OCI-LY7 (cell line): ENCODE results near the gene CPZ. TPM values are rescaled to one million over a fixed set of nuclear protein-coding genes. Genes with fewer than 3 reads are reported as not detected.

Source experiments
- BruUV-seq: library from RNA; stranded (reverse); fragments of 400-500 nt; replicated peaks from 2 replicates; lab custom pipeline; 2021; lab: Mats Ljungman, UMichigan
- CTCF ChIA-PET: fragments of 300-600 bp; sonication (Branson Sonifier 250); formaldehyde crosslinking; loops from one replicate; lab custom pipeline; 2022; ENCODE audit warnings: antibody characterized with exemption; ENCODE audit not compliant: unreplicated experiment; lab: Charles Lee
- POLR2A ChIA-PET: fragments of 300-600 bp; sonication (Branson Sonifier 250); formaldehyde crosslinking; loops from one replicate; lab custom pipeline; 2022; ENCODE audit warnings: antibody characterized with exemption; lab: Charles Lee
- DNase-seq: peaks from one replicate; pipeline ENCODE4 v3.0.0-alpha.2; 2015; ENCODE audit warnings: low spot score
- H2AFZ ChIP-seq: fragments of 200-600 bp; sonication (generic), shearing (Covaris generic); 2 replicates; pipeline ENCODE4 v1.6.1; 2014; ENCODE audit warnings: mild to moderate bottlenecking, antibody characterized with exemption, low read length, moderate library complexity
- H3K27ac ChIP-seq: fragments of 200-600 bp; sonication (generic); 2 replicates; pipeline ENCODE4 v1.5.1; 2014; ENCODE audit warnings: mixed run types, low read depth, mild to moderate bottlenecking, moderate library complexity, low read length, inconsistent platforms; ENCODE audit not compliant: poor library complexity, severe bottlenecking
- H3K36me3 ChIP-seq: fragments of 200-600 bp; sonication (generic); 2 replicates; pipeline ENCODE4 v1.6.1; 2014; ENCODE audit warnings: mild to moderate bottlenecking, antibody characterized with exemption, low read length, moderate library complexity, mixed read lengths; ENCODE audit not compliant: insufficient read depth
- H3K4me1 ChIP-seq: fragments of 200-600 bp; sonication (generic); 2 replicates; pipeline ENCODE4 v1.5.1; 2014; ENCODE audit warnings: mild to moderate bottlenecking, low read length; ENCODE audit not compliant: insufficient read depth, poor library complexity, severe bottlenecking
- H3K4me2 ChIP-seq: fragments of 200-600 bp; sonication (generic); 2 replicates; pipeline ENCODE4 v1.6.1; 2014; ENCODE audit warnings: mild to moderate bottlenecking, low read length
- H3K4me3 ChIP-seq: fragments of 200-600 bp; sonication (generic); 2 replicates; pipeline ENCODE4 v1.5.1; 2014; ENCODE audit warnings: mild to moderate bottlenecking, low read depth, low read length; ENCODE audit not compliant: poor library complexity, severe bottlenecking
- H3K79me2 ChIP-seq: fragments of 200-600 bp; sonication (generic); 2 replicates; pipeline ENCODE4 v1.6.1; 2016; ENCODE audit warnings: low read depth, mild to moderate bottlenecking, low read length, moderate library complexity, mixed read lengths; ENCODE audit not compliant: insufficient read depth
- H3K9me2 ChIP-seq: fragments of 200-600 bp; sonication (generic); 2 replicates; pipeline ENCODE4 v1.6.1; 2016; ENCODE audit warnings: mild to moderate bottlenecking, low read length, mixed read lengths; ENCODE audit not compliant: insufficient read depth
- H3K9me3 ChIP-seq: fragments of 200-600 bp; sonication (generic); 2 replicates; pipeline ENCODE4 v1.6.1; 2014; ENCODE audit warnings: mild to moderate bottlenecking, mixed run types, low read length, mixed read lengths
- H4K20me1 ChIP-seq: fragments of 200-600 bp; sonication (generic); 2 replicates; pipeline ENCODE4 v1.6.1; 2014; ENCODE audit warnings: mild to moderate bottlenecking, antibody characterized with exemption, low read length, moderate library complexity, mixed read lengths; ENCODE audit not compliant: insufficient read depth
- EZH2phosphoT487 ChIP-seq: fragments of 200-600 bp; sonication (generic); IDR thresholded peaks from 2 replicates; pipeline ENCODE4 v1.6.1; 2018; ENCODE audit warnings: low read depth, borderline replicate concordance, mild to moderate bottlenecking, mixed run types, antibody characterized with exemption, low read length, moderate library complexity, mixed read lengths
- intact Hi-C: fragments of 100-400 bp; cut with micrococcal nuclease; formaldehyde crosslinking; loops from one replicate; pipeline ENCODE4 v1.10.0; 2022; ENCODE audit not compliant: unreplicated experiment
- total RNA-seq, 2 experiments: library from RNA; depleted of rRNA in 1 of 2; stranded (reverse); fragments of >200 nt in 1 of 2; shearing (Covaris generic) in 1 of 2; gene quantifications; 2 replicates each; pipeline ENCODE4 v1.2.3, GENCODE V29; 2014 to 2022
- TF ChIP-seq, protein P1 (sequence below): fragments of 200-600 bp; sonication (generic); conservative IDR thresholded peaks from 2 replicates; pipeline ENCODE4 v1.5.1; 2014; ENCODE audit warnings: mild to moderate bottlenecking, antibody characterized with exemption, low read length, moderate library complexity, mixed read lengths

Gene CPZ
- total RNA-seq, 2 experiments from 2014 or later: not detected

- Histone ChIP-seq H3K79me2 (no peaks in the 10 kb centered on the region), H4K20me1 (no peaks in the 10 kb centered on the region), H3K9me2 (no peaks in the 10 kb centered on the region), H3K36me3 (no peaks in the 10 kb centered on the region), H3K4me1 (no peaks in the 10 kb centered on the region), H3K27ac (no peak overlapping the region), H3K9me3 (no peaks in the 10 kb centered on the region), H3K4me2 (no peak overlapping the region), H3K4me3 (no peak overlapping the region), H2AFZ (no peak overlapping the region)
- BruUV-seq: no TSS peak
- intact Hi-C loops: no loop called here
- ChIA-PET POLR2A (no interaction called here), CTCF (no interaction called here)
- no peak for DNase-seq
- TF ChIP-seq, protein P1, sequence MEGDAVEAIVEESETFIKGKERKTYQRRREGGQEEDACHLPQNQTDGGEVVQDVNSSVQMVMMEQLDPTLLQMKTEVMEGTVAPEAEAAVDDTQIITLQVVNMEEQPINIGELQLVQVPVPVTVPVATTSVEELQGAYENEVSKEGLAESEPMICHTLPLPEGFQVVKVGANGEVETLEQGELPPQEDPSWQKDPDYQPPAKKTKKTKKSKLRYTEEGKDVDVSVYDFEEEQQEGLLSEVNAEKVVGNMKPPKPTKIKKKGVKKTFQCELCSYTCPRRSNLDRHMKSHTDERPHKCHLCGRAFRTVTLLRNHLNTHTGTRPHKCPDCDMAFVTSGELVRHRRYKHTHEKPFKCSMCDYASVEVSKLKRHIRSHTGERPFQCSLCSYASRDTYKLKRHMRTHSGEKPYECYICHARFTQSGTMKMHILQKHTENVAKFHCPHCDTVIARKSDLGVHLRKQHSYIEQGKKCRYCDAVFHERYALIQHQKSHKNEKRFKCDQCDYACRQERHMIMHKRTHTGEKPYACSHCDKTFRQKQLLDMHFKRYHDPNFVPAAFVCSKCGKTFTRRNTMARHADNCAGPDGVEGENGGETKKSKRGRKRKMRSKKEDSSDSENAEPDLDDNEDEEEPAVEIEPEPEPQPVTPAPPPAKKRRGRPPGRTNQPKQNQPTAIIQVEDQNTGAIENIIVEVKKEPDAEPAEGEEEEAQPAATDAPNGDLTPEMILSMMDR: no peak
- no peak for TF ChIP-seq EZH2phosphoT487
These were observed 14.6 kb upstream of the CPZ start for GRCh38 chr4:8577972-8578371.

DNA sequence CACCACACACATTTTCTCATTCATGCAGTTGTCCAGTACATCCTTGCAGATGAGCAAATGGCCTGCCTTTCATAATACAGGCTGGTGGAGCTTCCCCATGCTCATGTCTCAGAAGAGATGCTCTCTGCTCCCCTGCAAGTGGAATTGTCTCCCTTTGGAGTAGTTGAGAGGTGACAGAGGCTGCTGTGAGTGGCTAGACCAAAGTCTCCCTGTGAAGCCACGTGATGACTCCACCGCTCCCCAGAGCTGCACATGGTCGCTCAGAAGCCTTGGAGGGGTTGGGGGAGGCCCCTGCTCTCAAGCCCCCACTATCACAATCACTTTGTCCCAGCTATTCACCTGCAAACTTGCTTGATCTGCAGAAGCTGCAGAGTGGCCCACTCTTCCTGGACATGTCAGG lies 13.8 kb upstream of the CPZ start:
- no peaks in the 10 kb centered on the region for H3K79me2 ChIP-seq
- H2AFZ ChIP-seq: no peak overlapping the region
- no peaks in the 10 kb centered on the region for H3K9me2 ChIP-seq
- TF ChIP-seq, protein P1: no peak
- no peak for TF ChIP-seq EZH2phosphoT487
- no peak for DNase-seq
- no peak overlapping the region for H3K27ac ChIP-seq
- H3K36me3 ChIP-seq: no peaks in the 10 kb centered on the region
- BruUV-seq: no TSS peak
- no peak overlapping the region for H3K4me3 ChIP-seq
- POLR2A ChIA-PET: no interaction called here
- no peaks in the 10 kb centered on the region for H3K9me3 ChIP-seq
- no peak overlapping the region for H3K4me2 ChIP-seq
- CTCF ChIA-PET: no interaction called here
- H4K20me1 ChIP-seq: no peaks in the 10 kb centered on the region
- intact Hi-C loops: no loop called here
- H3K4me1 ChIP-seq: no peaks in the 10 kb centered on the region

- H3K36me3 ChIP-seq: no peaks in the 10 kb centered on the region
- H4K20me1 ChIP-seq: no peaks in the 10 kb centered on the region
- no peaks in the 10 kb centered on the region for H3K9me3 ChIP-seq
- no peaks in the 10 kb centered on the region for H3K4me1 ChIP-seq
- no peak overlapping the region for H3K27ac ChIP-seq
- no peaks in the 10 kb centered on the region for H3K79me2 ChIP-seq
- H3K4me2 ChIP-seq: no peak overlapping the region
- no peak for TF ChIP-seq EZH2phosphoT487
- TF ChIP-seq, protein P1: no peak
- intact Hi-C loops: no loop called here
- BruUV-seq: no TSS peak
- CTCF ChIA-PET: no interaction called here
- H2AFZ ChIP-seq: no peak overlapping the region
- H3K9me2 ChIP-seq: no peaks in the 10 kb centered on the region
- no peak for DNase-seq
- no peak overlapping the region for H3K4me3 ChIP-seq
- POLR2A ChIA-PET: no interaction called here
These were observed 12.8 kb upstream of the CPZ start for GRCh38 chr4:8579526-8580320.
